ENCODE measurements around the gene IFIT3.
"Not testable (repeated sequence)": the region's sequence is repeated elsewhere in the genome, so short reads cannot be mapped to it uniquely, and the experiment has no call there.

Gene IFIT3

DNA sequence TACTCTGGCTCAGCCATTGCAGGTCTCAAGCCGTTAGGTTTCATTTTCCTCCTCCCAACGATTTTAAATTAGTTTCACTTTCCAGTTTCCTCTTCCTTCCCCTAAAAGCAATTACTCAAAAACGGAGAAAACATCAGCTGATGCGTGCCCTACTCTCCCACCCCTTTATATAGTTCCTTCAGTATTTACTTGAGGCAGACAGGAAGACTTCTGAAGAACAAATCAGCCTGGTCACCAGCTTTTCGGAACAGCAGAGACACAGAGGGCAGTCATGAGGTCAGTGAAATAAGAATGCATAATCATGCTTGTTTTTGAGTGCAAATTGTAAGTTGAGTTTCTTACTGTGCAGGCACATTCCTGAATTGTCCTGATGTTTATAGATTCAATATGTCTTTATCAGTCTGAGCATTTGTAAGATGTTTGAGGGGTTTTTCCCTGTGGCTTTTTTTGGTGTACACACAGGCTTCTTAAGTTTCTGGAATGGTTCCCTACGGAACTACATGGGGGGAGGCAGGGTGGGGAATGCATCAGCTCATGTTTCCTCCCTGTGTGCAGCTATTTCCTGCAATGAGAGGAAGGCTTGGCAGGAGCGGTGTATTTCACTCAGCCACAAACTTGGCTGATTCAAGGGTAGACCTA, at the start of gene IFIT3:
Gene IFIT3 (plus strand): TSS at position 195 of the 639 bp plus-strand sequence. CDS start 77 bp downstream, at position 272.
- no peak for DNase-seq

DNA sequence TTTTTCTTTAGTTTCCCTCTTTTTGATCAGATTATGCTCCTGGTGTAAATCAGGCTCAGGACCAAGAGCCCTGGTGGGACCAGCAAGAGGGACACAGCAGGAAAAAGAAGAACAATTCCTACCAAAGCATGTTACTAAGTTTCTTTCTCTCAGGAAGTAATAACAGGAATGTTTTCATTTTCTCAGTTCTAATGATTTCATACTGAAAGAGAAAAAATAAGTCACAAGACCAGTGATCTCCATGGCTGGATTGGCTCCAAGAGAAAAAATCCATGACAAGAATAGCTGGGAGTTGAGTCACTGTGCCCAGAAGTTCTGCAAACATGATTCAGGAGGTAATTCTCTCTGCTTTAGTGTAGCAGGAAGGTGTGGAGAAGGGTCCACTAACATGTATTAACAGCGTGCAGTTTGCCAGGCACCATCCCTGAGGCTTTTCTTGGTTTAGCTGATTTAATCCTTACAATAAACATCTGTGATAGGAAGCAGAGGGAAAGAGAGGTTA, 49.7 kb upstream of the IFIT3 start:
- DNase-seq: no peak

DNA sequence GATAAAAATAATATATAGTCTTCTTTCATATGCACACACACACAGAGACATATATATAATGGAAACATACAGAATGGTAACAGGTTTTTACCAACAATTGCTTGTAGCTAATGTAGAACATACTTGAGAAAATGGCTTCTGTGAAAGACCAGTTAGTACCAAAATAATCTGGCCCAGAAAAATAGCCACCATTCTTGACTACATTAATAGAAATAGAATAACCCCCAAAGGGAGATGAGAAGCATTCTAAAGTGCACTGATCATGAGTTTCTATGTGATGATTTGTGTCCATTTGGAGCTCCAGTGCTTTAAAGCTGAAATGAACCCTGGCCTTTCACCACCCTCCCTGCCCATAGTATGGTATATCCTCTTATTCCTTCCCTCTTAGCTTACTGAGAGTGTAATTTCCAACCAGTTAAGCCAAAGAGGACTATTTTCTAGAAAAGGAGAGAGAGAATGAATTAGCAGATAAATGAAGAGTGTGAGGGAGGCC, 48.9 kb upstream of the IFIT3 start:
- DNase-seq: no peak

GRCh38 chr10:89279421-89279869, 48.4 kb upstream of the IFIT3 start:
- DNase-seq: no peak

DNA sequence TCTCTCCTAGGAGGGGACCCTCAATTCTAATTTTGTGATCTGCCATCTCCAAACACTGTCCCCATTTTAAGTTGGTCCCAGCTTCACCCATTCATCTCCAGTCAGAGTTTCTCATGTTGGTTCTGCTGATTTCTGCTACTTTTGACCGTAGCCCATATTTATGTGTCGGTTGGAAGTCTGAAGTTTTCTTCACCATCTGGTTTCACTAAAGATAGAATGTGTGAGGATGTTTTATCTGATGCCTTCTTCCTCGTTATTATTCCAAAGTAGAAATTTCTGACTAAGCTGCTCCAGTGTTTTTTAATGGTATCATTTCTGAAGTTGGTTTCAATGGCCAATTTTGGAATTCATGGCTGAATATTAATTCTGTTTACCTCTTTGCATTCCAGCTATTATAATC, 47.3 kb upstream of the IFIT3 start:
- DNase-seq: no peak

DNA sequence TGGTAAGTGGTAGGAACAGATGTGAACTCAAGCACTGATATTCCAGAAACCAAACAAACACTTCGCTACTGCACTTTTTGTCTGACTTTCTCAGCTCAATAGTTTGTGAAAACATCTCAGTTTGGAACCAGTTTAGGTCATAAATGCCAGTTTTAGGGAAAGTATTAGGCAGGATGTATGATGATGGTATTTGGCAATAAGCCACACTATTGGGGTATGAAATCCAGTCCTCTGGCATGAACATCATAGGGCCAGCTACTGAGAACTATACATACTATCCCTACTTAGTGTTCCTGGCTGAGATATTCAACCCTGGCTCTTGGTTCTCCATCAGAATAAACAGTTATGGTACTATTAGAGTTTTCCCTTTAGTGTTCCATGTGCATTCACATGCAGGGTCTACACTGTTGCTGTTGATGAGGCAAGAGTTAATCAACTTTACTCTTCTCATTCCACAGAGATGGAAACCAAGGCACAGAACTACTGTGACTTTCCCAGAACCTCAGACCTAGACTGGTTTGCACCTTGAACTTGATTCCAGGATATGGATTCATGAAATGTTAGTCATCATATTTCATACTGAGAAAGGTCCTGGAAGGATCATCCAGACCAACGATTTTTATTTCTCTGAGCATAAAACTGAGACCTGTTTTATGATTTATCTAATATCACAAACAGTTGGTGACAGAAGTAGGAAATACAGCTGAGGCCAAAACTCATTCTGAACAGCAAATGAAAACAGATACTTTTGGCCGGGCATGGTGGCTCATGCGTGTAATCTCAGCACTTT, 46.0 kb upstream of the IFIT3 start:
- DNase-seq: no peak

GRCh38 chr10:89283025-89283935, 44.5 kb upstream of the IFIT3 start:
- no peak for DNase-seq

GRCh38 chr10:89283936-89284475, 43.8 kb upstream of the IFIT3 start:
- DNase-seq: no peak

GRCh38 chr10:89284711-89285110, 43.1 kb upstream of the IFIT3 start:
- DNase-seq: not testable (repeated sequence)

- DNase-seq: not testable (repeated sequence)
These were observed 42.5 kb upstream of the IFIT3 start for GRCh38 chr10:89285303-89285702.

DNA sequence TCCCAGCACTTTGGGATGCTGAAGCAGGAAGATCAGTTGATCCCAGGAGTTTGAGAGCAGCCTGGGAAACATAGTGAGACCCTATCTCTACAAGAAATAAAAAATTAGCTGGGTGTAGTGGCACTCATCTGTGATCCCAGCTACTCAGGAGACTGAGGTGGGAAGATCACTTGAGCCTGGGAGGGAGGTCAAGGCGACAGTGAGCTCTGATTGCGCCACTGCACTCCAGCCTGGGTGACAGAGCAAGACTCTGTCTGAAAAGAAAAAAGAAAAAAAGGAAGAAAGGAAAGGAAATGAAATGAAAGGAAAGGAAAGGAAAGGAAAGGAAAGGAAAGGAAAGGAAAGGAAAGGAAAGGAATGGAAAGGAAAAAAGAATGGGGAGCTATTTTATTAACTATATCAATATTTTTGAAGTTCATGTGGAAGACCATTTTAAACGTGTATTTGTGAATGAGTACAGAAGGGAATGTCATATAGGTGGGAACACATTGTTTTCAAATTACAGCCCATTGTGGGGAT, 33.0 kb upstream of the IFIT3 start:
- DNase-seq: no peak

DNA sequence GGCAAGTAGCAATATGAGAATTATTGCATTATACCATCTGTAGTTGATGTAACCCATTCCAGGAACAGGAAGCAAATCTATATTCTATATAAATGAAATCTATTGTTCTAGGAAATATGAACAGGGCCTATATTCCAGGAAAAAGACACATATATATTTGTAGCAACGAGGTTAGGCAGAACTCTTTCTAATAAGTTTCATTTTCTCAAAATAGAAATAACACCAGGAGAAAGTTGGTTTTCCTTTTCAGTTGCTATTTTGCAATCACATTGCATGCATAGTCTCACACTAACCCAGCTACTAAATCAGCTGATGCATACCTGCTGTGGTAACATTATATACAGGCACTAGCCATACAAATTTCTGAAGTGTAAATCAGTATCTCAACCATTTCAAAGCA, 32.2 kb upstream of the IFIT3 start:
- no peak for DNase-seq

GRCh38 chr10:89296220-89296648, 31.6 kb upstream of the IFIT3 start:
- no peak for DNase-seq

GRCh38 chr10:89297356-89297755, 30.4 kb upstream of the IFIT3 start:
- DNase-seq: no peak

DNA sequence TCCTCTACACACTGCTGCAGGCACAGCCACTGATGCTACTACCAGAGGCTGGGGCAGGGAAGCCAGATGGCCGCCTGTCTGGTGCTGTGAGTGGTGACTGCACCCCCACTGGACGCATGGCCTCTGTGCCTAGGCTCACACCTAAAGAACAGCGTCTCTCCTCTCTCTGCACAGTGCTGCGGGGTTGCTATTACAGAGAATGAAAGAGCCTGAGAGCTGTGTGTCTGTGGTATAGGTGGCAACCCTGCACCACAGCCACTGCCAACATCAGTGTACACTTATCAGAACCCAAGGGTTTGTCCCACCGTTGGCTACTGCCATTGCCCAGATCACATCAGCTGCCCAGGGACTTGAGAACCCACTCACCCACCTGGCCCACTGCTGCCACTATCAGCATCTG, 30.0 kb upstream of the IFIT3 start:
- no peak for DNase-seq

DNA sequence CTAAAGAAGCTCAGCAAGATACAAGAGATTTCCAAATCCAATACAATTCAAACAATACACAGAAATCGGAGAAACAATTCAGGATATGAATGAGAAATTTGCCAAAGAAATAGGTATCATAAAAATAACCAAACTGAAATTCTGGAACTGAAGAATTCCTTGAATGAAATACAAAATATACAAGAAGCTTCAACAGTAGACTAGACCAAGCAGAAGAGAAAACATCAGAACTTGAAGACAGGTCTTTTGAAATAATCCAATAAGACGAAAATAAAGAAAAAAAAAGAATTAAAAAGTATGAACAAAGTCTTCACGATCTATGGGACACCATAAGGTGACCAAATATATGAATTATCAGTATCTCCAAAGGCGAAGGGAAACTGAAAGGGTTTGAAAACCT, 28.8 kb upstream of the IFIT3 start:
- DNase-seq: no peak

DNA sequence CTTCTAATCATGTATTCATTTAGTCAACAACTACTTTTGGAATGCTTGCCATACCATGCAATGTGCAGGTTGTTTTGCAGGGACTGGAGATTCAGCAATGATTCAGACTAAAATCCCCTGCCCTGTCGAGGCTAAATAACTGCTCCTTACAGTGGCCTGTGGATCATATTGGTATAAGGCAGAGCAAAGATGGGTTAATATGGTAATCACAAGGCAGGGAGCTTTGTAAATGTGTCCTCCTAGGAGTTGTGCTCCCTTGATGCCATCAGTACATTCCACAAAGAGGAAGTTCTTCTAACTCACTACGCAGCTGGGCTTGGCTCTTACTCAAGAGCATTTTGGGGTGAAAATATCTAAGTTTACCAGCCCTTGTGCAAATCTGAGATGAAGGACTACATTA, 26.6 kb upstream of the IFIT3 start:
- no peak for DNase-seq

DNA sequence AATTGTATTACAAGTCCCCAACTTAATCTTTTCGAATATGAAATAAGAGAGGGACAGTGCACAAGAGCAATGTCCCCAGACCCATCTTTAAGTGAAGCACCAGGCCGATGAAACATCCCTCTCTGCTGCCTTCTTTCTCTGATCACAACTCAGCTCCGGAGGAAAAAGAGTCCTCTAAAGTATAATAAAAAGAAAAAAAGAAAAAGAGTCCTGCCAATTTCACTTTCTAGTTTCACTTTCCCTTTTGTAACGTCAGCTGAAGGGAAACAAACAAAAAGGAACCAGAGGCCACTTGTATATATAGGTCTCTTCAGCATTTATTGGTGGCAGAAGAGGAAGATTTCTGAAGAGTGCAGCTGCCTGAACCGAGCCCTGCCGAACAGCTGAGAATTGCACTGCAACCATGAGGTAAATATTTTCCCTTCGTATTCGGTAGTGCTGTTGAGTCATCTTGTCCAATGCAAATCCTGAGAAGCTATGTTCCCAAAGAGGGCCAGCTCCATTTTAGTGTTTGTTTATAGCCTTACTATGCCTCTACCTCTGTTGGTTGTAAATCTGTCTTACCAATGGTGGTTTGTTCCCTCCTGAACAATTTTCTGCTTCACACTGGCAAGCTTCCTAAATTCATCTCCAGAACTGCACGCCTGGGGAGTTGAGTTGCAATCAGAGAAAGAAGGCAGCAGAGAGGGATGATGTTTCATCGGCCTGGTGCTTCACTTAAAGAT, 25.9 kb upstream of the IFIT3 start, which contains the start of gene IFIT2:
Gene IFIT2 (plus strand): TSS at position 326 of the 725 bp plus-strand sequence. CDS start 78 bp downstream, at position 404.
- no peak for DNase-seq

- DNase-seq: no peak
These were observed 25.2 kb upstream of the IFIT3 start for GRCh38 chr10:89302625-89303024.

DNA sequence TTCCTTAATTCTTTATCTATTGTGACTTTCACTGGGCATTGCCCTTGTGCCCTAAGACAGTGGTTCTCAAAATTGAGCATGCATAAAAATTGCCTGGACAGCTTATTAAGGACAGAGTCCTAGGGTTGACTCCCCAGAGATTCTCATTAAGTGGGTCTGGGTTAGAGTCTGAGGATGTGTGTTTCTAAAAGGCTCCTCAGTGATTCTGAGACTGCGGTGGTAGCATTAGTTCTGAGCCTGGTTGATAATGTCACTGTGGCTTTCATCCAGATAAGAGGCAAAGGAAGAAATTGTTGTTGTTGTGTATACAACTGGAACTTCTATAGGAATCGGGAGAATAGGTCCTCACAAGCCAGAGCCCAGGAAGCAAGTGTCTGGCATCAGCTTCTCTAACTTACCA, 24.6 kb upstream of the IFIT3 start:
- DNase-seq: no peak

DNA sequence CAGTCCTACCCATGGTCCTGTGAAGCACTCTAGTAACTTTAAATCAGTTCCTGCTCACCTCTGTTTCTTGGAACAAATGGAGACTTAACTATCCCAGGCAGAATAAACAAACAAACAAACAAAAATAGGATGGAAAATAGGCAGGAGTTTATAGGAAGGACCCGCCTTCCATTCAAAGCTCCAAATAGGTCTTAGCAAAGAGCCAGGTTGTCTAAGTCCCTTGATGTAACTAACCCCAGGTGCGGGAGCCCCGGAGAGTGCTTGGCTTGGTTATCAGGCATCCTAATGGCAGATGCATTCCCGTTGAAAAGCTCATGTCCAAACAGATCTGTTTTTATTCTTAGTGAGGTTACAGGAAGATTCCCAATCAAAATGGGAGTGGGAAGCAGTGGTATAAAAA, 23.8 kb upstream of the IFIT3 start:
- DNase-seq: no peak

- no peak for DNase-seq
These were observed 23.4 kb upstream of the IFIT3 start for GRCh38 chr10:89304446-89304845.
